ENCODE results near the gene SORCS2.

SORCS2 gene

GRCh38 chr4:7784131-7784870, 592.0 kb downstream of the SORCS2 start:
- H3K9ac ChIP-seq (ENCODE audit: low read depth, low read length): no peak overlapping the region
- no peaks in the 10 kb centered on the region for H3K27me3 ChIP-seq (ENCODE audit: control insufficient read depth, insufficient read depth, low read length)
- no peak overlapping the region for H3K27ac ChIP-seq (ENCODE audit: low read depth, low read length)
- no peaks in the 10 kb centered on the region for H3K4me1 ChIP-seq (ENCODE audit: control insufficient read depth, insufficient read depth, low read length)
- H3K36me3 ChIP-seq (ENCODE audit: control insufficient read depth, insufficient read depth, low read length): peaks cover 16% of the 10 kb centered on the region
- H3K9me3 ChIP-seq (ENCODE audit: control insufficient read depth, insufficient read depth, low read length): no peaks in the 10 kb centered on the region
- H3K4me3 ChIP-seq (ENCODE audit: low read depth, low read length): no peak overlapping the region

- Histone ChIP-seq H3K4me3 (ENCODE audit: low read depth, low read length) (no peak overlapping the region), H3K27me3 (ENCODE audit: control insufficient read depth, insufficient read depth, low read length) (no peaks in the 10 kb centered on the region), H3K36me3 (ENCODE audit: control insufficient read depth, insufficient read depth, low read length) (peaks cover 16% of the 10 kb centered on the region), H3K9me3 (ENCODE audit: control insufficient read depth, insufficient read depth, low read length) (no peaks in the 10 kb centered on the region), H3K4me1 (ENCODE audit: control insufficient read depth, insufficient read depth, low read length) (no peaks in the 10 kb centered on the region), H3K27ac (ENCODE audit: low read depth, low read length) (no peak overlapping the region), H3K9ac (ENCODE audit: low read depth, low read length) (no peak overlapping the region)
These were observed 592.7 kb downstream of the SORCS2 start for GRCh38 chr4:7785017-7785416.

GRCh38 chr4:7786040-7786439, 593.7 kb downstream of the SORCS2 start:
- Histone ChIP-seq H3K27ac (ENCODE audit: low read depth, low read length) (no peak overlapping the region), H3K27me3 (ENCODE audit: control insufficient read depth, insufficient read depth, low read length) (no peaks in the 10 kb centered on the region), H3K9me3 (ENCODE audit: control insufficient read depth, insufficient read depth, low read length) (no peaks in the 10 kb centered on the region), H3K4me3 (ENCODE audit: low read depth, low read length) (no peak overlapping the region), H3K4me1 (ENCODE audit: control insufficient read depth, insufficient read depth, low read length) (no peaks in the 10 kb centered on the region), H3K36me3 (ENCODE audit: control insufficient read depth, insufficient read depth, low read length) (peaks cover 11% of the 10 kb centered on the region), H3K9ac (ENCODE audit: low read depth, low read length) (no peak overlapping the region)

- Histone ChIP-seq H3K27ac (ENCODE audit: low read depth, low read length) (no peak overlapping the region), H3K36me3 (ENCODE audit: control insufficient read depth, insufficient read depth, low read length) (peaks cover 7% of the 10 kb centered on the region; the same call in 1 of the 2 replicates)
These were observed 594.2 kb downstream of the SORCS2 start for GRCh38 chr4:7786517-7786916.

GRCh38 chr4:7787067-7787466, 594.7 kb downstream of the SORCS2 start:
- no peaks in the 10 kb centered on the region for H3K27me3 ChIP-seq (ENCODE audit: control insufficient read depth, insufficient read depth, low read length)
- H3K9ac ChIP-seq (ENCODE audit: low read depth, low read length): no peak overlapping the region
- no peak overlapping the region for H3K27ac ChIP-seq (ENCODE audit: low read depth, low read length)
- no peaks in the 10 kb centered on the region for H3K4me1 ChIP-seq (ENCODE audit: control insufficient read depth, insufficient read depth, low read length)
- peaks cover 7% of the 10 kb centered on the region; the same call in 1 of the 2 replicates for H3K36me3 ChIP-seq (ENCODE audit: control insufficient read depth, insufficient read depth, low read length)
- no peaks in the 10 kb centered on the region for H3K9me3 ChIP-seq (ENCODE audit: control insufficient read depth, insufficient read depth, low read length)
- H3K4me3 ChIP-seq (ENCODE audit: low read depth, low read length): no peak overlapping the region

More at GRCh38 chr4:7786517-7786916, 594.2 kb downstream of the SORCS2 start:
- H3K9me3 ChIP-seq (ENCODE audit: control insufficient read depth, insufficient read depth, low read length): no peaks in the 10 kb centered on the region
- no peaks in the 10 kb centered on the region for H3K4me1 ChIP-seq (ENCODE audit: control insufficient read depth, insufficient read depth, low read length)
- H3K27me3 ChIP-seq (ENCODE audit: control insufficient read depth, insufficient read depth, low read length): no peaks in the 10 kb centered on the region
- no peak overlapping the region for H3K4me3 ChIP-seq (ENCODE audit: low read depth, low read length)
- no peak overlapping the region for H3K9ac ChIP-seq (ENCODE audit: low read depth, low read length)

GRCh38 chr4:7787681-7788141, 595.4 kb downstream of the SORCS2 start:
- Histone ChIP-seq H3K9ac (ENCODE audit: low read depth, low read length) (no peak overlapping the region), H3K36me3 (ENCODE audit: control insufficient read depth, insufficient read depth, low read length) (peaks cover 7% of the 10 kb centered on the region; the same call in 1 of the 2 replicates), H3K9me3 (ENCODE audit: control insufficient read depth, insufficient read depth, low read length) (no peaks in the 10 kb centered on the region), H3K27ac (ENCODE audit: low read depth, low read length) (no peak overlapping the region), H3K4me1 (ENCODE audit: control insufficient read depth, insufficient read depth, low read length) (no peaks in the 10 kb centered on the region), H3K4me3 (ENCODE audit: low read depth, low read length) (no peak overlapping the region), H3K27me3 (ENCODE audit: control insufficient read depth, insufficient read depth, low read length) (no peaks in the 10 kb centered on the region)

GRCh38 chr4:7788193-7788592, 595.9 kb downstream of the SORCS2 start:
- Histone ChIP-seq H3K4me3 (ENCODE audit: low read depth, low read length) (no peak overlapping the region), H3K27me3 (ENCODE audit: control insufficient read depth, insufficient read depth, low read length) (no peaks in the 10 kb centered on the region), H3K27ac (ENCODE audit: low read depth, low read length) (no peak overlapping the region), H3K9me3 (ENCODE audit: control insufficient read depth, insufficient read depth, low read length) (no peaks in the 10 kb centered on the region), H3K36me3 (ENCODE audit: control insufficient read depth, insufficient read depth, low read length) (peaks cover 8% of the 10 kb centered on the region), H3K9ac (ENCODE audit: low read depth, low read length) (no peak overlapping the region), H3K4me1 (ENCODE audit: control insufficient read depth, insufficient read depth, low read length) (no peaks in the 10 kb centered on the region)

GRCh38 chr4:7788694-7789425, 596.5 kb downstream of the SORCS2 start:
- H3K9ac ChIP-seq (ENCODE audit: low read depth, low read length): no peak overlapping the region
- H3K4me1 ChIP-seq (ENCODE audit: control insufficient read depth, insufficient read depth, low read length): no peaks in the 10 kb centered on the region
- H3K36me3 ChIP-seq (ENCODE audit: control insufficient read depth, insufficient read depth, low read length): peaks cover 14% of the 10 kb centered on the region
- no peaks in the 10 kb centered on the region for H3K27me3 ChIP-seq (ENCODE audit: control insufficient read depth, insufficient read depth, low read length)
- H3K9me3 ChIP-seq (ENCODE audit: control insufficient read depth, insufficient read depth, low read length): no peaks in the 10 kb centered on the region
- no peak overlapping the region for H3K27ac ChIP-seq (ENCODE audit: low read depth, low read length)
- no peak overlapping the region for H3K4me3 ChIP-seq (ENCODE audit: low read depth, low read length)

GRCh38 chr4:7790023-7790422, 597.7 kb downstream of the SORCS2 start:
- peaks cover 14% of the 10 kb centered on the region for H3K36me3 ChIP-seq (ENCODE audit: control insufficient read depth, insufficient read depth, low read length)
- no peaks in the 10 kb centered on the region for H3K9me3 ChIP-seq (ENCODE audit: control insufficient read depth, insufficient read depth, low read length)
- no peak overlapping the region for H3K27ac ChIP-seq (ENCODE audit: low read depth, low read length)
- no peak overlapping the region for H3K4me3 ChIP-seq (ENCODE audit: low read depth, low read length)
- H3K4me1 ChIP-seq (ENCODE audit: control insufficient read depth, insufficient read depth, low read length): no peaks in the 10 kb centered on the region
- H3K27me3 ChIP-seq (ENCODE audit: control insufficient read depth, insufficient read depth, low read length): no peaks in the 10 kb centered on the region
- no peak overlapping the region for H3K9ac ChIP-seq (ENCODE audit: low read depth, low read length)

GRCh38 chr4:7790999-7791398, 598.7 kb downstream of the SORCS2 start:
- Histone ChIP-seq H3K27ac (ENCODE audit: low read depth, low read length) (no peak overlapping the region), H3K4me1 (ENCODE audit: control insufficient read depth, insufficient read depth, low read length) (no peaks in the 10 kb centered on the region), H3K36me3 (ENCODE audit: control insufficient read depth, insufficient read depth, low read length) (peaks cover 13% of the 10 kb centered on the region), H3K9ac (ENCODE audit: low read depth, low read length) (no peak overlapping the region), H3K27me3 (ENCODE audit: control insufficient read depth, insufficient read depth, low read length) (no peaks in the 10 kb centered on the region), H3K4me3 (ENCODE audit: low read depth, low read length) (no peak overlapping the region), H3K9me3 (ENCODE audit: control insufficient read depth, insufficient read depth, low read length) (no peaks in the 10 kb centered on the region)

All from HUES48 (cell line).